HFF-Myc (cell line): ENCODE results near the gene ARHGEF6.
"Not testable (repeated sequence)": the region's sequence is repeated elsewhere in the genome, so short reads cannot be mapped to it uniquely, and the experiment has no call there.

ENCODE experiments used
- DNase-seq: peaks from one replicate; pipeline ENCODE4 v3.0.0-alpha.2; 2011; ENCODE audit warnings: low read depth; ENCODE audit errors: extremely low read depth
- H3K4me3 ChIP-seq: replicated peaks from 2 replicates; pipeline ENCODE4 v1.5.1; 2011; ENCODE audit warnings: low read depth, mild to moderate bottlenecking, control low read depth, low read length
- CTCF ChIP-seq: IDR thresholded peaks from 2 replicates; pipeline ENCODE4 v1.5.1; 2012; ENCODE audit warnings: mild to moderate bottlenecking, low read depth, low read length, control low read depth; ENCODE audit errors: missing control alignments

ARHGEF6 gene

GRCh38 chrX:136781180-136781797 lies 557 bp upstream of the ARHGEF6 start:
- TF ChIP-seq CTCF: no peak
- H3K4me3 ChIP-seq: peak overlapping the region; percentile 38
- no peak for DNase-seq

- peak overlapping the region; percentile 38 for H3K4me3 ChIP-seq
- no peak for TF ChIP-seq CTCF
These were observed 491 bp downstream of the ARHGEF6 start for GRCh38 chrX:136780241-136780640.

GRCh38 chrX:136779346-136779781 lies 1.4 kb downstream of the ARHGEF6 start:
- TF ChIP-seq CTCF: no peak
- H3K4me3 ChIP-seq: peak overlapping the region; percentile 38; the same call in 1 of the 2 replicates
- no peak for DNase-seq

More at GRCh38 chrX:136780241-136780640, 491 bp downstream of the ARHGEF6 start:
- no peak for DNase-seq

- DNase-seq: no peak
- no peak for TF ChIP-seq CTCF
- no peak overlapping the region for H3K4me3 ChIP-seq
These were observed 1.8 kb downstream of the ARHGEF6 start for GRCh38 chrX:136778916-136779315.

GRCh38 chrX:136778020-136778419 lies 2.7 kb downstream of the ARHGEF6 start:
- TF ChIP-seq CTCF: no peak
- DNase-seq: no peak
- H3K4me3 ChIP-seq: no peak overlapping the region

GRCh38 chrX:136773648-136774047 lies 7.1 kb downstream of the ARHGEF6 start:
- no peak overlapping the region for H3K4me3 ChIP-seq
- TF ChIP-seq CTCF: no peak
- no peak for DNase-seq

GRCh38 chrX:136771869-136772268 lies 8.9 kb downstream of the ARHGEF6 start:
- DNase-seq, H3K4me3 ChIP-seq: not testable (repeated sequence)
